BLaER1 treated with 17β-estradiol and CSF1 and Interleukin-3, amounts not matched to agents 10 nM and 100 nM (cell line): ENCODE data around the gene NTRK3.

ENCODE experiments used
- H3K27ac ChIP-seq, 11 experiments: shearing (Covaris generic); formaldehyde crosslinking; 2 replicates each; pipeline ENCODE4 v1.8.1; 2022
- H3K27me3 ChIP-seq, 11 experiments: shearing (Covaris generic); formaldehyde crosslinking; 2 replicates each; pipeline ENCODE4 v1.8.1; 2022
- H3K36me3 ChIP-seq, 11 experiments: shearing (Covaris generic); formaldehyde crosslinking; 2 replicates each; pipeline ENCODE4 v1.8.1; 2022
- H3K4me1 ChIP-seq, 10 experiments: shearing (Covaris generic); formaldehyde crosslinking; 2 replicates each; pipeline ENCODE4 v1.8.1; 2022
- H3K4me2 ChIP-seq, 11 experiments: shearing (Covaris generic); formaldehyde crosslinking; 2 replicates each; pipeline ENCODE4 v1.8.1; 2022
- H3K4me3 ChIP-seq, 10 experiments: shearing (Covaris generic); formaldehyde crosslinking; 2 replicates each; pipeline ENCODE4 v1.8.1; 2022
- H3K9ac ChIP-seq, 11 experiments: shearing (Covaris generic); formaldehyde crosslinking; 2 replicates each; pipeline ENCODE4 v1.8.1; 2022
- H3K9me3 ChIP-seq, 11 experiments: shearing (Covaris generic); formaldehyde crosslinking; replicated peaks in 1 of 11; 2 replicates each; pipeline ENCODE4 v1.8.1; 2022
- H4K20me1 ChIP-seq, 11 experiments: shearing (Covaris generic); formaldehyde crosslinking; 2 replicates each; pipeline ENCODE4 v1.8.1; 2022
- Cebpa-rat ChIP-seq, 11 experiments: shearing (Covaris generic); IDR thresholded peaks; 2 replicates each; pipeline ENCODE4 v1.8.1; 2022

NTRK3 gene

GRCh38 chr15:88090481-88091011 is 166.0 kb downstream of the NTRK3 start:
- Histone ChIP-seq H3K4me1 (no peaks in the 10 kb centered on the region), H3K36me3 (no peaks in the 10 kb centered on the region), H3K27me3 (no peaks in the 10 kb centered on the region), H3K27ac (no peak overlapping the region), H3K4me3 (no peak overlapping the region), H4K20me1 (no peaks in the 10 kb centered on the region), H3K9me3 (peaks cover 0 to 6% (median 0%) of the 10 kb centered on the region in 11 experiments; a peak in 1 of 22 replicates), H3K4me2 (no peak overlapping the region), H3K9ac (no peak overlapping the region)
- TF ChIP-seq Cebpa-rat (IDR thresholded peaks at IDR 0.05): no peak

GRCh38 chr15:88089731-88090130 is 166.8 kb downstream of the NTRK3 start:
- H3K9ac ChIP-seq: no peak overlapping the region
- H3K4me1 ChIP-seq: peaks cover 0 to under 1% (median 0%) of the 10 kb centered on the region in 10 experiments; a peak in 1 of 20 replicates
- no peaks in the 10 kb centered on the region for H3K36me3 ChIP-seq
- no peak overlapping the region for H3K4me2 ChIP-seq
- no peak for TF ChIP-seq Cebpa-rat (IDR thresholded peaks at IDR 0.05)
- no peak overlapping the region for H3K4me3 ChIP-seq
- peaks cover 0 to 6% (median 0%) of the 10 kb centered on the region in 11 experiments; a peak in 1 of 22 replicates for H3K9me3 ChIP-seq
- no peaks in the 10 kb centered on the region for H4K20me1 ChIP-seq
- H3K27ac ChIP-seq: no peak overlapping the region
- H3K27me3 ChIP-seq: no peaks in the 10 kb centered on the region

GRCh38 chr15:88089024-88089620 is 167.4 kb downstream of the NTRK3 start:
- Histone ChIP-seq H3K4me3 (no peak overlapping the region), H3K9me3 (peaks cover 0 to 6% (median 0%) of the 10 kb centered on the region in 11 experiments; a peak in 1 of 22 replicates), H3K27me3 (no peaks in the 10 kb centered on the region), H3K27ac (no peak overlapping the region), H3K36me3 (no peaks in the 10 kb centered on the region), H3K4me1 (peaks cover under 1 to 7% (median 4%) of the 10 kb centered on the region in 10 experiments; a peak in 18 of 20 replicates), H3K9ac (no peak overlapping the region), H4K20me1 (no peaks in the 10 kb centered on the region), H3K4me2 (no peak overlapping the region)
- TF ChIP-seq Cebpa-rat (IDR thresholded peaks at IDR 0.05): no peak

- no peak overlapping the region for H3K27ac ChIP-seq
- H3K4me2 ChIP-seq: peak overlapping the region; percentile 16 to 61 (median 45); a peak in 17 of 22 replicates
- H4K20me1 ChIP-seq: no peaks in the 10 kb centered on the region
Observed at GRCh38 chr15:88083811-88084760, 172.5 kb downstream of the NTRK3 start.

GRCh38 chr15:88080616-88081015 is 175.9 kb downstream of the NTRK3 start:
- TF ChIP-seq Cebpa-rat (IDR thresholded peaks at IDR 0.05): no peak
- Histone ChIP-seq H3K9ac (no peak overlapping the region), H3K4me3 (no peak overlapping the region), H3K27me3 (no peaks in the 10 kb centered on the region), H3K27ac (no peak overlapping the region), H3K9me3 (no peaks in the 10 kb centered on the region), H3K4me1 (peaks cover 9 to 26% (median 20%) of the 10 kb centered on the region in 10 experiments; a peak in 19 of 20 replicates), H3K4me2 (no peak overlapping the region), H3K36me3 (no peaks in the 10 kb centered on the region), H4K20me1 (no peaks in the 10 kb centered on the region)

More at GRCh38 chr15:88083811-88084760, 172.5 kb downstream of the NTRK3 start:
- no peaks in the 10 kb centered on the region for H3K27me3 ChIP-seq
- TF ChIP-seq Cebpa-rat (IDR thresholded peaks at IDR 0.05): no peak
- peaks cover 9 to 15% (median 12%) of the 10 kb centered on the region in 10 experiments; a peak in 18 of 20 replicates for H3K4me1 ChIP-seq
- H3K9me3 ChIP-seq: no peaks in the 10 kb centered on the region
- H3K9ac ChIP-seq: no peak overlapping the region
- no peaks in the 10 kb centered on the region for H3K36me3 ChIP-seq
- H3K4me3 ChIP-seq: no peak overlapping the region

- Histone ChIP-seq H3K27ac (no peak overlapping the region), H3K27me3 (no peaks in the 10 kb centered on the region), H3K36me3 (no peaks in the 10 kb centered on the region), H3K9me3 (no peaks in the 10 kb centered on the region), H4K20me1 (no peaks in the 10 kb centered on the region), H3K4me3 (no peak overlapping the region), H3K4me2 (peak overlapping the region in 8 of 11 experiments; percentile 28 to 51 (median 36); a peak in 11 of 22 replicates), H3K4me1 (peaks cover 0 to 11% (median 9%) of the 10 kb centered on the region in 10 experiments; a peak in 10 of 20 replicates), H3K9ac (no peak overlapping the region)
- TF ChIP-seq Cebpa-rat (IDR thresholded peaks at IDR 0.05): no peak
Observed at GRCh38 chr15:88077296-88078020, 179.1 kb downstream of the NTRK3 start.

GRCh38 chr15:88076328-88076727 is 180.2 kb downstream of the NTRK3 start:
- H3K4me3 ChIP-seq: no peak overlapping the region
- H3K27me3 ChIP-seq: no peaks in the 10 kb centered on the region
- H3K9me3 ChIP-seq: no peaks in the 10 kb centered on the region
- no peak overlapping the region for H3K9ac ChIP-seq
- no peak overlapping the region for H3K27ac ChIP-seq
- no peak for TF ChIP-seq Cebpa-rat (IDR thresholded peaks at IDR 0.05)
- H3K4me2 ChIP-seq: no peak overlapping the region
- H3K36me3 ChIP-seq: no peaks in the 10 kb centered on the region
- no peaks in the 10 kb centered on the region for H4K20me1 ChIP-seq
- H3K4me1 ChIP-seq: peaks cover 0 to 11% (median 9%) of the 10 kb centered on the region in 10 experiments; a peak in 10 of 20 replicates

GRCh38 chr15:88075102-88075501 is 181.4 kb downstream of the NTRK3 start:
- Histone ChIP-seq H3K27me3 (no peaks in the 10 kb centered on the region), H4K20me1 (no peaks in the 10 kb centered on the region), H3K4me1 (peaks cover 0 to 11% (median 9%) of the 10 kb centered on the region in 10 experiments; a peak in 10 of 20 replicates), H3K27ac (no peak overlapping the region), H3K36me3 (no peaks in the 10 kb centered on the region), H3K4me2 (no peak overlapping the region), H3K9ac (no peak overlapping the region), H3K4me3 (no peak overlapping the region), H3K9me3 (no peaks in the 10 kb centered on the region)
- no peak for TF ChIP-seq Cebpa-rat (IDR thresholded peaks at IDR 0.05)
